ENCODE measurements around the gene SALL2. TPM values are rescaled to one million over a fixed set of nuclear protein-coding genes. Genes with fewer than 3 reads are reported as not detected.

The SALL2 gene
- total and polyA plus RNA-seq, 10 of the 15 experiments (the other 5 are each of a cell fraction or from before 2014, with no cell fraction given), result 1.6 to 6.2 (median 2.1) TPM

DNA sequence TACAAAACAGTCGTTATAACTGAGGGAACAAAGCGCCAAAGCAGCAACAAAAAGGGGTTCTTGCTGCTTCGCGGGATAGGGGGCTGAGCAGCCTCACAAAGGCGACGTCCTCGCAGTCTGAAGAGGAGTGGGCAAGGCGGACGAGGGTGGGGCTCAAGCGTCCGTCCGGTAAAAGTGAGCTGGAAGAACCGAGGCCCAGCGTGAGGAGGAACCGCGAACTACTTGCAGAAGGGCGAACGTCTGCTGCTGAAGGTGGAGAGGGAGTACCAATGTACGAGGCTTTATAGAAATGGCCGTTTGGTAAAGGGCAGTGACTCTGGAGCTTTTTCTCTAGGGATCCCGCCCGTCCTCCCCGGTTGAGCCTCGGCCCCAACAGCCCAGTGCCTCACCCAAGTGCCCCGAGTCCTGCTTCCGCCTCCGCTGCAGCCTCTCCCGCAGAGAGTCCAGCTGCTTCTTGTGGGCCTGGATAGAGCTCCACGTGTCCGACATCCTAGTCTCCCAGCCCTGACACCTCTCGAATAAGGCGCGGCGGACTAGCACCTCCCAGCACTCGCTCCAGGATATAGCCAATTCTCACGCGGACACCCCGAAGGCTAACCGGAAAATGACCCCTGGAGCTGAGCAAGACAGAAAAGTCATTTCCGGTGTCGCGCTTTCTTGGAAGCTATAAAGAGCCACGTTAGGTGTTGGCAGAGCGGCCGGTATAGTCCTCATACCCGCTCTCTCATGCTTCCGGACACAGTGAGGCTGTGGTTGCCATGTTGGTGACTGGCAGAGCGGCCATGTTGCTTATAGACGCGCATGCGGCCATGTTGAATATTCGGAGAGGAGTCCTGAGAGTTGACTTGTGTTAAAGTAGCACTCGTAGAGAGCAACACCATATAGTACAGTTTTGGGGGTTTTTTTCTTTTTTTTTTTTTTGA is 15.2 kb downstream of the SALL2 start, which contains the start of gene METTL3 (continued):
- no peak for TF ChIP-seq NFIC (IDR thresholded peaks at IDR 0.05; ENCODE audit: low read depth, low read length)
- TF ChIP-seq CUX1 (IDR thresholded peaks at IDR 0.05; ENCODE audit: insufficient replicate concordance, low read depth, low read length), result no peak
- no peak for TF ChIP-seq SUPT20H (IDR thresholded peaks at IDR 0.05; ENCODE audit: borderline replicate concordance, control insufficient read depth, low read depth, low read length)
- no peak for TF ChIP-seq BHLHE40 (IDR thresholded peaks at IDR 0.05; ENCODE audit: borderline replicate concordance in 1 of 2, low read depth in 2 of 2, low read length in 1 of 2)
- TF ChIP-seq EED (IDR thresholded peaks at IDR 0.05; ENCODE audit: low read depth), result no peak
- TF ChIP-seq CREB1 (IDR thresholded peaks at IDR 0.05; ENCODE audit: low read depth), result peak; percentile 94
- no peak for TF ChIP-seq POU2F2 (IDR thresholded peaks at IDR 0.05; ENCODE audit: borderline replicate concordance, low read depth, low read length)
- TF ChIP-seq POLR2A (IDR thresholded peaks at IDR 0.05; ENCODE audit: low read depth, low read length), result peak; percentile 87
- TF ChIP-seq RUNX3 (IDR thresholded peaks at IDR 0.05; ENCODE audit: low read length), result peak; percentile 43
- no peak for TF ChIP-seq STAT1 (conservative IDR thresholded peaks at IDR 0.05)
- TF ChIP-seq IRF5 (IDR thresholded peaks at IDR 0.05; ENCODE audit: borderline replicate concordance), result no peak; the same call in 1 of the 2 replicates
- no peak for TF ChIP-seq PAX5 (IDR thresholded peaks at IDR 0.05; ENCODE audit: borderline replicate concordance, low read depth, low read length)
- no peak for TF ChIP-seq BCL3 (IDR thresholded peaks at IDR 0.05; ENCODE audit: borderline replicate concordance, insufficient read depth, low read depth, low read length, poor library complexity, severe bottlenecking)
- 0 out of 2 replicates have a peak, but pooled peaks have one; percentile 16 for TF ChIP-seq MEF2A (IDR thresholded peaks at IDR 0.05; ENCODE audit: insufficient read depth, low read depth, low read length)
- peak; percentile 98 for TF ChIP-seq E4F1 (IDR thresholded peaks at IDR 0.05; ENCODE audit: borderline replicate concordance, partially characterized antibody)

Data from GM12878 (cell line).